GM19468 (cell line): Measurements from ENCODE around the gene DCXR.
"Not testable (repeated sequence)": the region's sequence is repeated elsewhere in the genome, so short reads cannot be mapped to it uniquely, and the experiment has no call there.

ENCODE experiments used
- ATAC-seq: cut with Tn5 transposase; IDR thresholded peaks from one replicate; pipeline ENCODE4 v1.9.1; 2021; ENCODE audit warnings: mild to moderate bottlenecking, moderate library complexity, moderate number of reproducible peaks; ENCODE audit not compliant: unreplicated experiment; ENCODE audit errors: extremely low read depth

The DCXR gene

DNA sequence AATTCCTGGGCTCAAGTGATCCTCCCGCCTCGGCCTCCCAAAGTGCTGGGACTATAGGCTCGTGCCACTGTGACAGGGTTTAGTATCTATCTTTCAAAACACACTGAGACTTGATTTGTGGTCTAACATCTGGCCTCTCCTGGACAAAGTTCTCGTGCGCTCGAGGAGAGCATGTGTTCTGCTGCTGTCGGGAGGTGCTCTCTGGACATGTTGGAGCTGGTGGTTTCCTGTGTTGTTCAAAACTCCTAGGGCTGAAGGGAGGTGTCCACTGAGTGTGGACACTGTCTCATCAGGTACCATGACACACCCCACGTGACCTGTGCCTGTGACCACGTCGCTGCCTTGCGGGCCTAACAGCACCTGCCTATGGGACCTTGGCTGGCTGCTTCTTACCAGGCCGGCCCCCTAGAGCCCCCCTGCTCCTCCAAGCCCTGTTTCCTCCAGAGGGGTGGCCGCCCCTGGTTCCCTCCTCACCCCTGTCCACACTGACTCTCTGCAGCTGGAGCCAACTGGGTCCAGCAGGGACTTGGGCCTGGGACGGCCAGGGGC is 8.5 kb upstream of the DCXR start:
- ATAC-seq: no peak

DNA sequence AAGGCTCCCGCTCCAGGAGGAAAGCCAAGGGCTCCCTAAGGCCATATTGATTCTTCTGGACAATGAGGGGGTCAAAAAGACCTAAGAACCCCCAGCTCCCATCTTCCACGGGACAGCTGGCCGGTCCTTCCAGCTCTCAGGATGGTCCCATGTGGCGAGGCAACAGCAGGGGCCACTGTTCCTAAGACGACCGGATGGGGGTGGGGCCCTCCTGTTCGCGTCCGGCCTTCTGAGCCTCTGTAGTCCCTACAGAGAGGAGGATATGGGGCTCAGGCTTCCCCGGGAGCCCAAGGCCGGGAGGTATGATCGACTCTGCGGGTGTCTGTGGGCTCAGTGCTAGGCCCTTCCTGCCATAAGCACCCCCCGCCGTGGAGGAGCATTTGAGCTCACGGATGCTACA is 6.0 kb upstream of the DCXR start:
- ATAC-seq: no peak

DNA sequence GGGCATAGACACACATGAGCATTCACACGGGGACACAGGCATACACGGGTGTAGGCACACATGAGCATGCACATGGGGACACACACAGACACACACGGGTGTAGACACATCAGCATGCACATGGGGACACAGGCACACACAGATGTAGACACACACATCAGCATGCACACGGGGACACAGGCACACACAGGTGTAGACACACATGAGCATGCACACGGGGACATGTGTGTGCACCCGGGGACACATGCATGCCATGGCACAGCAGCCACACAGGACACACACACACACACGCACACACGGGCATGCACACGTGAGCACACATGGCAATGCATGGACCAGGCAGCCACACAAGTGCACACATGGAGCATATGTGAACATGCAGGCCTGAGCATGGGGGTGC is 5.2 kb upstream of the DCXR start:
- no peak for ATAC-seq

DNA sequence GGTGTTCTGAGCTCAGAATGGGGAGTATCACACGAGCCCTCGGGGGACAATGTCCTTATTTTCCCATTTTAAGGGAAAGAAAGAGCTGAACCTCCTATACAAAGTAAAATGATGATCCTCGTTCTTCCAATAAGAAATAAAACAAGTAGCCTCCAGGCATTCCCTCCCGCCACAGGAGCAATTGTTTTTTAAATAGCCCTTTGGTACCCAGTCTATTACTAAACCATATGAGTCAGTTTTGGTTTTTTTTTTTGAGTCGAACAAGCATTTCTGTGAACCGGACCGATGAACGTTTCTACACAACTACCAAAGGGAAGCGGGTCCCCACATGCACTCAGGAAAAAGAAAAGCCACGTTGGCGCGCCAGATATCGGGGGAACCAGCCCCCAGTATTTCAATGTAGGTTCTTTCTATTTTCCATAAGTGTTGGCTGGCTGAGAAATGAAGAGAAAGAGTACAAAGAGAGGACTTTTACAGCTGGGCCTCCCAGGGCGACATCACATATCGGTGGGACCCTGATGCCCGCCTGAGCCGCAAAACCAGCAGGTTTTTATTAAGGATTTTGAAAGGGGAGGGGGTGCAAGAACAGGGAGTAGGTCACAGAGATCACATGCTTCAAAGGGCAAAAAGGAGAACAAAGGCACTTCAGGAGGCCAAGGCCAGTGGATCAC is 3.8 kb upstream of the DCXR start:
- no peak for ATAC-seq

DNA sequence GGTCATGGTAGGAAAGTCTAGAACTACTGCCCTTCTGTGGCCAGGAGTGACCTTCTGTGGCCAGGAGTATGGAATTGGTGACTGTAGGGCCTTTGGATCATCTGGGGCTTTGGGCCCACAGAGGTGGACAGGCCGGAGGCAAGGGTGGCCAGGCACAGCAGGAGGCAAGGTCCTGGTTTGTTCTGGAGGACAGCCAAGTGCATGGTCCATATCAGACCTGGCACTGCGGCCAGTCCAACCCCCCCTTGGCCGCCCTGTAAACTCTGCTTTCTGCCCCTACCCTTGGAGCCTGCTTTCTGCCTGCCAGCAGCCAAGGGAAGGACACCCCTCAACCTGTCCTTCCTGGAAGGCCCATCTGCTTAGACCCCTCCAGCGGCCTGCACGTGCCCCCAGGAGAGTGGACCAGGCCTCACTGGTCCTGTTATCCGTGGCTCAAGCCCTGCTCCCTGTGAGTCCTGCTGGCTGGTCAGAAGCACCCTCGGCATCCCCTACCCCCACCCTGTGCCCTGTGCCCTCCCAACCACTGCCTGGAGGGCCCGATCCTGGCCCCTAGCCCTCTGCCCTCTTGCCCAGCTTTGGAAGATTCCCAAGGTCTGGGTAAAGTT is 2.3 kb upstream of the DCXR start:
- no peak for ATAC-seq

DNA sequence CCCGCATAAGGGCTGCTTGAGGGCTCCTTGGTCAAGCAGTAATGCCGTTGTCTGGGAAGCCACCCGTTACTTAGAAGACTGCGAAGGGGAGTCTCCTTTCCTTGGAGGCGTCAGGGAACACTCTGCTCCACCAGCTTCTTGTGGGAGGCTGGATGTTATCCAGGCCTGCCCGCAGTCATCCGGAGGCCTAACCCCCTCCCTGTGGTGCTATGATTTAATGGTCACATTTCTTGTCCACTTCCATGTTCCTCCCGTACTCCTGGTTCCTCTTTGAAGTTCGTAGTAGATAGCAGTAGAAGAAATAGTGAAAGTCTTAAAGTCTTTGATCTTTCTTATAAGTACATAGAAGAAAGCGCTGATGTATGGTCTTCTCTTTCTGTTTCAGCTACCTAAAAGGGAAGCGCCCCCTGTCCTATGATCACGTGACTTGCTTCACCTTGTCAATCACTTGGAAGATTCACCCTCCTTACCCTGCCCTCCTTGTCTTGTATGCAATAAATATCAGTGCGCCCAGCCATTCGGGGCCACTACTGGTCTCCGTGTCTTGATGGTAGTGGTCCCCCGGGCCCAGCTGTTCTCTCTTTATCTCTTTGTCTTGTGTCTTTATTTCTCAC is 1.4 kb upstream of the DCXR start:
- not testable (repeated sequence) for ATAC-seq

DNA sequence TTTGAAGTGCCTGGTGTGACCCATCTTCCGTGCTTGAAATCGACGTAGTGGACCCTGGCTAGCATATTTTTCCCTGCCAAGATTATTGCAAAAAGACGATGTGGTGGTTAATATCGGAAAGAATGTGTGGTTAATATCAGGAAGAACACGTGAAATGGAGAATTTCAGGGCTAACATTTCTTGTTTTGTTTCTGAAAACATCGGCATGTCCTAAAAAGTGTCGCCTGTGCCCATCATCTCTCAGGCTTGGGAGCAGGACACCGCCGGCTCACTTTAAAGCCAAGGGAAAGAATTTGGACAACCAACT is 345 bp upstream of the DCXR start:
- ATAC-seq: no peak

DNA sequence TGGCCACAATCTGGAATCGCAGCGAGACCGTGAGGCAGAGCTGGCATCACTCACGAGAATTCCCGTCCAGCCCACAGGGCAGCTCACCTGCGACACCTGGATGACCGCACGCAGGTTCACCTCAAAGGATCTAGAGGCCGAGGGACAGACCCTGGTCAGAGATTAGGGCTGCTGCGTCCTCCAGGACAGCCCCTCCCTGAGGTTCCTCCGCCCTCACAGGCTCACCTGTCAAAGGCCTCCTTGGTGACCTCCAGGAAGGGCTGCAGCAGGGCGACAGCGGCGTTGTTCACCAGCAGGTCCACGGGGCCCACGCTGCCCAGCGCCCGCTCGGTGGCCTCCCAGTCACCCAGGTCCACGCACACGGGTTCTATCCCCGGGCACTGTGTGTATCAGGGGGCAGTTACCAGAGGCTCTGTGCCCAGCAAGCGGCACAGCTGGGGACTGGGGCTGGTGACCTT is 834 bp downstream of the DCXR start:
- ATAC-seq: no peak

DNA sequence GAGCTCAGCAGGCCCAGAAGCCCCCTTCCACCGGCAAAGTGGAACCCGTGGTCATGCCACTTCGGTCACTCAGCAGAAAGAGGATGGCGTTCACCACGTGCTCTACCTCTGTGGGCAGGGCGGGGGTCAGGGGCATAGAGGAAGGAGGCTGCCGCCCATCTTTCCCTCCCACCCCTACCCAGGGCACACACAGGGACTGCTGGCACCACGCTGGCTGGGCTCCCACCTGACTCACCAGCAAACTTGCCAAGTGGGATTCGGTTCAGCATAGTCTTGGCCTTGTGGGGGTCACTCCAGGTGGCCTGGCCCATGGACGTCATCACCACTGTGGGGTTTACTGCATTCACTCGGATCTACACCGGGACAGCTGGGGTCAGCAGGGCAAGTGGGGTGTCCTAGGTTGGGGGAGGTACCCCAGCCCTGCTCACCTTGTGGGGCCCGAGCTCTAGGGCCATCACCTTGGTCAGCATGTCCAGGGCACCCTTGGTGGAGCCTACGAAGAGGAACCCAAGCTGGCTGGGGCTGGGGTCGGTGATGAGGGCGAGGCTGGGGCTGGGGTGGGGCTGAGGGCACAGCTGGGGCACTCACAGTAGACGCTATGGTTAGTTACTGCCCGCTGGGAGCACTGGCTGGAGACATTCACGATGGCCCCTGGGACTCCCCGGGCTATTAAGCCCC is 1.4 kb downstream of the DCXR start:
- ATAC-seq: no peak

DNA sequence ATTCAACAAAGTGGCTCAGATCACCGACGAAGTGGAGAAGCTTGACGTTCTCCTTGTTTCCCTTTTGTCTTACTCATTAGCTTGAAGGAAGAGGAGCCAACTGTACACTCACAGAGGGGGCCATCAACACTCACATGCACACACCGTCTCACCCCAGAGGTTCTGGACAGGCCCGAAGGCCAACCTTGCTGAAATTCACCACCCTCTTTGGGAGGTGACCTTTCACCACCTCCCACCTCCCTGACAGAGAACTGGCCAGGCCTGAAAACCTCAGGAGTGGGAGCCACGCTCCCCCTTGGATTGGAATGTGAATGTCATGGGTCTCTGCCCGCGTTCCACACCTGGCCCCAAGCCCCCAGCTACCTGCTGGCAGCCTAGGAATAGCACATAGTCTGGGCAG is 2.0 kb downstream of the DCXR start:
- no peak for ATAC-seq

DNA sequence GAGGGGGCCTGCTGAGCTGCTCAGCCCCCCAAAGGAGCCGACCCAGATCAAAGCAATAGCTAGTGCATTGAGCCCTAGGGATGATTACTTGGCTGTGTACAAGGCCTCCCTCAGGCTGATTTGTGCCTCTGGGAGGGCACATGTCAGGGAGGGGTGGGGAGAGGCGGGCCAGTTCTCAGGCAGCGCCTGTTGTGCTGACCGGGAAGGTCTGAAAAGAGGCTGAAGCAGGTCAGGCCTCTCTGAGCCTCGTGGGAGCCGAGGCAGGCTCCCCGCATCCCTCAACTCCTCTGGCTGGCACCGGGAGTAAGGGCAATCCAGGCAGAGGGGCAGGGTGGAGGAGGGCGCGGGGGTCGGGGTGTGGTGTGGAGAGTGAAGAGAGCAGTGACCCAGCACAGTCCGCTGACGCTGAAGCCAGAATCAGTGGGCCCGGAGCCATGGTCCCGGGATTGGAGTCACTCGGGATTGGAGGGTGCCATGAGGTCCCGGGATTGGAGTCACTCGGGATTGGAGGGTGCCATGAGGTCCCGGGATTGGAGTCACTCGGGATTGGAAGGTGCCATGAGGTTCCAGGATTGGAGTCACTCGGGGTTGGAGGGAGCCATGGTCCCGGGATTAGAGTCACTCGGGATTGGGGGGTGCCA is 3.0 kb downstream of the DCXR start:
- ATAC-seq: no peak

DNA sequence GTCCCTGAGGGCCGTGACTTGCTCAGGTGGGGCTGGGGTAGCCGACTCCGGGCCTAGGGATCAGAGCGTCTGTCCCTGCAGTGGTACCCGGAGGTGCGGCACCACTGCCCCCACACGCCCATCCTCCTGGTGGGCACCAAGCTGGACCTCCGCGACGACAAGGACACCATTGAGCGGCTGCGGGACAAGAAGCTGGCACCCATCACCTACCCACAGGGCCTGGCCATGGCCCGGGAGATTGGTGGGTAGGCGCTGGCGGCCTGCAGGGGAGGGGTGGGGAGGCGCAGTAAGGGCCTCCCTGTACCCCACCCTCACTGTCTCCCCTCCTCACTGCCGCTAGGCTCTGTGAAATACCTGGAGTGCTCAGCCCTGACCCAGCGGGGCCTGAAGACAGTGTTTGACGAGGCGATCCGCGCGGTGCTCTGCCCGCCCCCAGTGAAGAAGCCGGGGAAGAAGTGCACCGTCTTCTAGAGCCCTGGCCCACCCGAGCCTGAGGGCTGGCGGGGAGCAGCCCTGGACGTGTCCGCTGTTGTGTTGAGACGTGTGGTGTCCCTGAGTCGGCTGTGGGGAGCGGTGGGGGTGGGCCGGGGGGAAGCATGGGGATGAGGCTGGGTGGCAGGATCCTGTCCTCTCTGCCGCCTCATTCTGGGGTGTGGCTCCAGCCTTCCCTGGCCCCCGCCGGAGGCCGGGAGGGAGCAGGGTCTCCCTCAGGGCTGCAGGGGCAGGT is 4.0 kb downstream of the DCXR start:
- ATAC-seq: no peak

DNA sequence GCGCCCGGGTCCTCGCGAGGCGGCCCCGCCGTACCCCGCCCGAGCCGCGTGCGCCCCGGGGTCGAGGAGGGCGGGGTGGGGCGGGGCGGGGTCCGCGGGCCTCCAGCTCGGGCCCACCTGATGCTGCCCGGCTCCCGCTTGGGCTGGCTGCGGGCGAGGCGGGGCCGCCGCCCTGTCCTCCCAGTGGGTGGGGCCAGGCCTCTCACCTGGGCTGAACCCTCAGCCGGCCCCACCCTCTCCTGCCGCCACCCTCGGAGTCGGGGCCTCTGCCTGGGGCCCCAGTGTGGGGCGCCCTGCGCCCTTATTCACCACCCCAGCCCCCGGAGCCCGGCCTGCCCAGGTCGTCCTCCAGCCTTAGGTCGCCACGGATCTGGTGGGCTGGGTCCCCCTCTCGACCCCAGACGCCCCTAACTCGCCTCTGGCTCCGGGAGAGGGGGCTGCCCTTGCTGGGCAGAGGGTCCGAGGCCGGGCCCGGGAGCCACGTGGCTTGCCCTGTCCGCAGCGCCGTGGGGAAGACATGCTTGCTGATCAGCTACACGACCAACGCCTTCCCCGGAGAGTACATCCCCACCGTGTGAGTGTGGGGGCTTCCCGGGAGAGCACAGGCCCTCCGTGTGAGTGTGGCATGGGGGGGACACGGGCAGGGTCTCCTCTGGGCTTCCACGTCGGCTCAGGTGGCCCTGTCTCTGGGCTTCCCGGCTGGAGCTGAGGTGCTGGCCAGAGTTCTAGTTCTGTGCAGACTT is 5.4 kb downstream of the DCXR start:
- ATAC-seq: no peak

DNA sequence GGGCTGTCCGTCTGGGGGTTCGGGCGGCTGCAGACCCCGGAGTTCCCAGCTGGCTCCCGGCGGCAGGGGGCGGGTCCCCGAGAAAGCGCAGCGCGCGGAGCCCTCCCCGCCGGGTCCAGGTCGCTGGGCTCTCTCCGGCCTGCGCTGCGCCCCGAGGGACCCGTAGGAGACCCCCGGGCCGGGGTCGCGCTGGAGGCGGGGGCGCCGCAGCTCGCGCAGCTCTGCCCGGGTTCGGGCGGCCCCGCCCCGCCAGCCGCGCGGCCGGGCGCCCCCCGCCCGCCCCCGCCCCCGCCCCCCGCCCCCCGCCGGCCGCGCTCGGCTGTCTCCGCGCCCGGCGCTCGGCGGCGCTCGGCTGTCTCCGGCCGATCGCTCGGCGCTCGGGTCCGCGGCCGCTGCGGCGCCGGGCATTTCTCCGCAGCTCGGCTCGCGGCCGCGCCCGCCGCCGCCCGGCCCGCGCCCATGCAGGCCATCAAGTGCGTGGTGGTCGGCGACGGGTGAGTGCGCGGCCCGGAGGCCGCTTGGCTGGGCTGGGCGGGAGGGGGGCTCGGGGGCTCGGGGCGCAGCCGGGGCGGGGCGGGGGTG is 6.1 kb downstream of the DCXR start, which contains the start of gene RAC3:
Gene RAC3, plus strand, starts transcription at position 376 of the 582 bp plus-strand sequence. Its CDS starts 84 bp downstream, at position 460.
- no peak for ATAC-seq

DNA sequence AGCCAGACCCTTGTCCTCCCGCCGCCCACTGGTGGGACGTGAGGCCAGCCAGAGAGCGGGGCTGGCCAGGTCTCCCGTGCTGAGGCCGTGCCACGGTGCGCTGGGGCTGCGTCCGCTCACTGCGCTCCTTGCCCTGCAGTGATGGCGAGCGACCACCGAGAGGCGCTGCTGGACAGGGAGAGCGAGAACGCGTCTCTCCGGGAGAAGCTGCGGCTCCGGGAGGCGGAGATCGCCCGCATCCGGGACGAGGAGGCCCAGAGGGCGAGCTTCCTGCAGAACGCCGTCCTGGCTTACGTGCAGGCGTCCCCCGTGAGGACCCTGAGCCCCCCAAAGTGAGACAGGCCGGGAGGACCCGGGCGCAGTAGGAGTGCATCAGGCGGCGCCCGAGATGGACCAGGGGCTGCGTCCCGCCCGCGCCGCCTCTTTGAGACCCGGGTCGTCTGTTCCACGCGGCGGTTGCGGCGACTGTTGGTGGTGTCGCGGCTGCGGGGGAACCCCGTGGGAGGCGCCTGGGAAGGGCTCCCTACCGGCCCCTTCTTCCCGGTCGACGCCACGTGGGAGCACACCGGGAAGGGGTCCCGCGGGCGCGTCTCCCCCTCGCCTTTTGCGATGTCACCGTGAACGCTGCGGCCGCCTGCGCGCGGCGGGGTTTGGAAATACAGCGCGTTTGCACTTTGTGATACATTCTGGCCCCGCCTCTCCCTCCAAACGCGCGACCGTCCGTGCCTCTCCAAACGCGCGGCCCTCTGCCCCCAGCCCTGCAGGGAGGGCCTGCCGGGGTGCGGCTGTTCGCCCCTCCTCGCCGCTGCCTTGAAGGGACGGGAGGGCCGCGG is 6.8 kb downstream of the DCXR start:
- no peak for ATAC-seq

DNA sequence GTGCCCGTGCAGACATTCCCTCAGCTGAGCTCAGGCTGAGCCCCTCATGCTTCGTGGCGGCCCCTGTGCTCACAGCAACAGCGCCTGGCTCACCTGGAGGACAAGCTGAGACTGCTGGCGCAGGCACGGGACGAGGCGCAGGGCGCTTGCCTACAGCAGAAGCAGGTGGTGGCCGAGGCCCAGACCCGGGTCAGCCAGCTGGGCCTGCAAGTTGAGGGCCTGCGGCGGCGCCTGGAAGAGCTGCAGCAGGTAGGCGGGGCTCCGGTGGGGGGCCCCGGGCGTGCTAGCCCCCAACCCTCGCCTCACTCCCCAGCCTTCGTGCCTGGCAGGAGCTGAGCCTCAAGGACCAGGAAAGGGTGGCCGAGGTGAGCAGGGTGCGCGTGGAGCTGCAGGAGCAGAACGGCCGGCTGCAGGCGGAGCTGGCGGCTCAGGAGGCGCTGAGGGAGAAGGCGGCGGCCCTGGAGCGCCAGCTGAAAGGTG is 7.5 kb downstream of the DCXR start:
- ATAC-seq: no peak

DNA sequence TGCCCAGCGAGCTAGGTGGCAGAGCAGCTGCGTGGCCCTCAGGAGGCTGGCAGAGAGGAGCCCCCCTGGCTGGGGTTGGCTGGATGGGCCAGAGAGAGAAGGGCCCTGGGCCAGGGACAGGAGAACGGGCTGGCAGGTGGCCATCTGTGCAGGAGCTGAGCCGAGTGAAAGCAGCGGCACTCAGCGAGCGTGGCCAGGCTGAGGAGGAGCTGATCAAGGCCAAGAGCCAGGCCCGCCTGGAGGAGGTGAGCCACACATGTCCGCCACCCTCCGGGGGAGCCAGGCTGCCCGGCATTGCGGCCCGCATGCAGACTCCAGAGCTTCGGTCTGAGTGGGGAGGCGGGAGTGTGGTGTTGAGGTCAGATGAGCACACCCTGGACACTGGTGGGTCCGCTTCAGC is 8.1 kb downstream of the DCXR start:
- no peak for ATAC-seq

DNA sequence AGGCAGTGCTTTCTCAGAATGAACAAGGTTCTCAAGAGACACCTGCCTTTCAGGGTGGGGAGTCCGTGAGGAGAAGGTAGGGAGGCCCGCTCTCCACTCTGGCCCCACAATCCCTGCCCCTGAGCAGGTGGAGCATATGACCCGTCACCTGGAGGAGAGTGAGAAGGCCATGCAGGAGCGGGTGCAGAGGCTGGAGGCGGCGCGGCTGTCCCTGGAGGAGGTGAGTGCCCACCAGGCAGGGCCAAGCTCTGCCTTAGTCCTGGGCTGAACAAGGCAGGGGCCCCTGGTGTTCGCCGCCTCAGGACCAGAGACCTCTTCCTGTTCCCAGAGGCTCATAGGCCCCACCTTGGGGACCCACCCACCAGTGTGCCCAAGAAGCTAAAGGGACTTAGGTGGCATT is 8.5 kb downstream of the DCXR start:
- ATAC-seq: no peak
